Activated naive CD8-positive, alpha-beta T cell (primary cell): ENCODE results near the gene CGB5.
A peak's percentile ranks its signal among the peaks of the same experiment; 100 is the strongest.
"Not testable (repeated sequence)": the region's sequence is repeated elsewhere in the genome, so short reads cannot be mapped to it uniquely, and the experiment has no call there.

ENCODE experiments used
- H3K27ac Mint-ChIP-seq: one replicate; pipeline ENCODE4 v1.8.0; 2021; ENCODE audit warnings: mixed read lengths
- H3K27me3 Mint-ChIP-seq: one replicate; pipeline ENCODE4 v1.8.0; 2021; ENCODE audit warnings: mixed read lengths
- H3K36me3 Mint-ChIP-seq: one replicate; pipeline ENCODE4 v1.8.0; 2021; ENCODE audit warnings: mixed read lengths
- H3K4me1 Mint-ChIP-seq: one replicate; pipeline ENCODE4 v1.8.0; 2021; ENCODE audit warnings: low read depth, mixed read lengths
- H3K4me3 Mint-ChIP-seq: one replicate; pipeline ENCODE4 v1.8.0; 2021; ENCODE audit warnings: mild to moderate bottlenecking, mixed read lengths
- H3K9me3 Mint-ChIP-seq: one replicate; pipeline ENCODE4 v1.8.0; 2021; ENCODE audit warnings: low read depth, mixed read lengths

CGB5 gene

GRCh38 chr19:49017666-49018351, 25.8 kb upstream of the CGB5 start:
- Mint-ChIP-seq H3K36me3 (peaks cover 2% of the 10 kb centered on the region), H3K27ac (no peak overlapping the region), H3K27me3 (no peaks in the 10 kb centered on the region), H3K9me3 (no peaks in the 10 kb centered on the region), H3K4me1 (peaks cover 13% of the 10 kb centered on the region), H3K4me3 (peak overlapping the region; percentile 87)

DNA sequence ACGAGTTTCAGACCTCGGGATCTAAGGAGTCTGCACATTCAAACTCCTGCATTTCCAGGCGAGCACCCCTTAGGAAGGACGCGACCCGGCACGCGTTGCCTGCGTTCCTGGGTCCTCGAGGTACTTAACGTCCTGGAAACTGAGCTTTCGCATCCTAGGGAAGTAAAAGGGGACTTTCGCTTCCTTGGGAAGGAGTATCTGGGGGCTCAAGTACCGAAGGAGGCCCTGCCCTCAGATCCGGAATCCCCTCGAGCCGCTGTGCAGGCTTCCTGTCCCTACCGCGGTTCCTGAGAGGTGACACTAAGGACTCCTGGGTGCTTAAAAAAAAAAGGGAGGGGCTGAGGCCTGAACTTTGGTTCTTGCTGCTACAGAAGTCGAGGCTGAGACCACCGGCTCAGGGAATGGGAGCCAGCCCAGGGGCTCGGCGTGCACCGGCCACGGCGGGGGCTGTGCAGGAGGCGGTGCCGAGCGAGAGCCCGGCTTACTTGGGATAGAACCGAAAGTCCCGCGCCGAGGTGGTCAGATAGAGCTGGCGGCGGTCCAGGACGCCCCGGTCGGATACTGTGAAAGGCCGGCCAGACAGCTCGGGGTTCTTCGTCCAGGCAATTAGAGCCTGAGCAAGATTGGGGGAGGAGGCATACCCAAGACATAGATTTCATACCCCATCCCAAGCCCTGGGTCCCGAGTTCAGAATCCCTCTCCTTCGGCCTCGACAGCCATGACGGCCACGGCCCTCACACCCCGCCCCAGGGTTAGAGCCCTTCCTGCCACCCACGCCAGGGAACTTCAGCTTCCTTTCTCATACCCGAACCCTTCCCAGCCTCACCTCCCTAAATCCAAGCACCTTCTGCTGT, 25.0 kb upstream of the CGB5 start:
- peak overlapping the region; percentile 58 for H3K27ac Mint-ChIP-seq
- peak overlapping the region; percentile 87 for H3K4me3 Mint-ChIP-seq
- peaks cover 13% of the 10 kb centered on the region for H3K4me1 Mint-ChIP-seq
- not testable (repeated sequence) for H3K27me3 Mint-ChIP-seq, H3K36me3 Mint-ChIP-seq, H3K9me3 Mint-ChIP-seq

DNA sequence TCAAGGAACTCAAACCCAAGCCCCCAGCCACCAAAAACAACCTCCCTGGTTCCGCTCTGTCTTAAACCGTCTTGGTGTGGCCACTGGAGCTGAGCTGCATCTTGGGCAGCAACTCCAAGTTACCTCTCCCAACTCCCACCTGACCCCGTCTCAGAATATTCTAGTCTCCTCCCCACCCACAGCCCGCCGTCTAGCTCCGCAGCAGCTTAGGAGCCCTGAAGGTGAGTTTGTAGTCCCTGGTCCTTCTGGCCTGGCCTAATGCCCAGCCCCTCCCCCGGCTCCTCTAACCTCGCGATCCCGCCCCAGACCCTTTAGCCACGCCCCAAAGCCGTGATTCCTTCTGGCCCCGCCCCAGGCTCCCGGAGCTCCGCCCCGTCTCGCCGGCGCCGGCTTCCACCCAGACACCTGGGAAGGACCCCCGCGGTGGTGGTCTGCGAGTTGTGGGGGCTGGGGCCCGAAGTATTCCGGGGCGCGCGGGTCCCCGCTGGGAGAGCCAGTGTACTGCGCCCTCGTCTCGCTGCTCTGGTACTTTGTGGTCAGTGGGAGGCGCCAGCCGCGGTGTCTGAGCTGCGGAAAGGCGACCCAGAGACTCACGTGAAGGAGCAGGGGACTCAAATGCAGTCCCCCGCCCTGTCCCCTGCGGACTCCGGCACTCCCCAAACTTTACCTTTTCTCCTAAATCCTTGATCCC, 24.3 kb upstream of the CGB5 start:
- peak overlapping the region; percentile 58 for H3K27ac Mint-ChIP-seq

GRCh38 chr19:49020342-49020741, 23.3 kb upstream of the CGB5 start:
- Mint-ChIP-seq H3K4me1 (peaks cover 13% of the 10 kb centered on the region), H3K9me3 (no peaks in the 10 kb centered on the region), H3K4me3 (no peak overlapping the region), H3K36me3 (peaks cover 2% of the 10 kb centered on the region), H3K27me3 (no peaks in the 10 kb centered on the region), H3K27ac (no peak overlapping the region)

More for the DNA sequence above, 24.3 kb upstream of the CGB5 start:
- Mint-ChIP-seq H3K27me3 (no peaks in the 10 kb centered on the region), H3K4me3 (peak overlapping the region; percentile 87), H3K9me3 (no peaks in the 10 kb centered on the region), H3K36me3 (peaks cover 2% of the 10 kb centered on the region), H3K4me1 (peaks cover 13% of the 10 kb centered on the region)

DNA sequence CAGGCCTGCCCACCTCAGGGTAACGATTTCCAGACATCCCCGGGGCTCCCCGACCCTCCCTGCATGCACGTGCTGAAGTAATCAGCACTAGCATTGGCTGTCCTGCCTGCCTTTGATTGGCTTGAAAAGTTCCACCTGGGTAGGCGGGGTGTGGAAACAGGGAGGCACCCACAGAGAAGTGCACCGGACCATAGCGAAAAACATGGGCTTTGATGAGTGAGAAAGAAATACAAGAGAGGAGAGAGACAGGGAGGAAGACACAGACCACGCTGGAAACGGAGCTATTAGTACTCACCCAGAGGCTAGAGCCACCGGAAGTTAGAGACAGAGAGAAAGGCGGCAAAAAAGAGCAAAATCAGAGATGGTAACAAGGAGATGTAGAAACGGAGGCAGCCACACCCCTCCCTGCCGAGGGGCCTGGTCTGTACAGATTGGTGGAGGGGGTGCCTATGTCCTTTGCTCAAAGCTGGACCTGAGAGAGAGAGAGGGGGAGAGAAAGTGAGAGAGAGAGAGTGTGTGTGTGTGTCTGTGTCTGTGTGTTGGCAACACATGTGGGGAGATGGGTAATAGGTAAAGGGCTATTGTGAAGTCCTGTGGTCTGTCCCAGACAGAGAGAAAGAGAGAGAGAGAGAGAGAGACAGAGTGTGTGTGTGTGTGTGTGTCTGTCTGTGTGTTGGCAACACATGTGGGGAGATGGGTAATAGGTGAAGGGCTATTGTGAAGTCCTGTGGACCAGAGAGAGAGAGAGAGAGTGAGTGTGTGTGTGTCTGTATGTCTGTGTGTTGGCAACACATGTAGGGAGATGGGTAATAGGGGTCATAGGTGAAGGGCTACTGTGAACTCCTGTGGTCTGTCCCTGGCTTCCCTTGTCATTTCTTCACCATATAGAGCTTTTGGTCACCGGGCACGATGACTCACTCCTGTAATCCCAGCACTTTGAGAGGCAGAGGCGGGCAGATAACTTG, 22.4 kb upstream of the CGB5 start:
- H3K4me3 Mint-ChIP-seq, result peak overlapping the region; percentile 24
- no peaks in the 10 kb centered on the region for H3K36me3 Mint-ChIP-seq
- H3K27ac Mint-ChIP-seq, result no peak overlapping the region

DNA sequence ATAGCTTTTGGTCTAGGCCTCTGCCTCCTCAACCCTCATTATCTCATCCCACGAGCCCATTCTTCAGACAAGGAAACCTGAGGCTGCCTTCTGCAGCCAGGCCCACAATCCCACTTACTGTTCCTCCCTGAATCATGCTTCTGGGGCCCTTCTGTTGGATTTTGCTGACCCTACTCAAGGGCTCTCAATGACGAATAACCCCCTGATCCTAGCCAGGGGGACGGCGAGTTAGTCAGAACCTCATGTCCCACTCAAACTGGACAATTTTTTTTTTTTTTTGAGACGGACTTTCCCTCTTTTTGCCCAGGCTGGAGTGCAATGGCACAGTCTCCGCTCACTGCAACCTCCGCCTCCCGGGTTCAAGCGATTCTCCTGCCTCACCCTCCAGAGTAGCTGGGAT, 21.5 kb upstream of the CGB5 start:
- Mint-ChIP-seq H3K4me3 (no peak overlapping the region), H3K4me1 (peaks cover 13% of the 10 kb centered on the region), H3K36me3 (no peaks in the 10 kb centered on the region), H3K27me3 (no peaks in the 10 kb centered on the region), H3K27ac (no peak overlapping the region), H3K9me3 (no peaks in the 10 kb centered on the region)

More for the DNA sequence above, 22.4 kb upstream of the CGB5 start:
- Mint-ChIP-seq H3K9me3 (no peaks in the 10 kb centered on the region), H3K27me3 (no peaks in the 10 kb centered on the region), H3K4me1 (peaks cover 13% of the 10 kb centered on the region)

- H3K36me3 Mint-ChIP-seq, H3K27me3 Mint-ChIP-seq, H3K9me3 Mint-ChIP-seq, H3K27ac Mint-ChIP-seq, H3K4me3 Mint-ChIP-seq, H3K4me1 Mint-ChIP-seq: not testable (repeated sequence)
Measured at GRCh38 chr19:49024233-49024632, 19.4 kb upstream of the CGB5 start, which contains the start of gene CGB3. Gene CGB3, minus strand, starts transcription at chr19:49024333. Its CDS starts 362 bp downstream, at chr19:49023971.

- not testable (repeated sequence) for H3K9me3 Mint-ChIP-seq, H3K27ac Mint-ChIP-seq, H3K36me3 Mint-ChIP-seq, H3K4me1 Mint-ChIP-seq, H3K4me3 Mint-ChIP-seq, H3K27me3 Mint-ChIP-seq
Measured at GRCh38 chr19:49025088-49025487, 18.6 kb upstream of the CGB5 start.

- H3K4me3 Mint-ChIP-seq, H3K9me3 Mint-ChIP-seq, H3K36me3 Mint-ChIP-seq, H3K27me3 Mint-ChIP-seq, H3K4me1 Mint-ChIP-seq, H3K27ac Mint-ChIP-seq: not testable (repeated sequence)
Measured at GRCh38 chr19:49025599-49025998, 18.0 kb upstream of the CGB5 start.

- not testable (repeated sequence) for H3K36me3 Mint-ChIP-seq, H3K27me3 Mint-ChIP-seq, H3K9me3 Mint-ChIP-seq, H3K27ac Mint-ChIP-seq, H3K4me3 Mint-ChIP-seq, H3K4me1 Mint-ChIP-seq
Measured at GRCh38 chr19:49028686-49029085, 15.0 kb upstream of the CGB5 start.

- H3K36me3 Mint-ChIP-seq, H3K4me3 Mint-ChIP-seq, H3K27ac Mint-ChIP-seq, H3K27me3 Mint-ChIP-seq, H3K4me1 Mint-ChIP-seq, H3K9me3 Mint-ChIP-seq: not testable (repeated sequence)
Measured at GRCh38 chr19:49029749-49030148, 13.9 kb upstream of the CGB5 start.

GRCh38 chr19:49030323-49030722, 13.3 kb upstream of the CGB5 start:
- not testable (repeated sequence) for H3K9me3 Mint-ChIP-seq, H3K36me3 Mint-ChIP-seq, H3K27me3 Mint-ChIP-seq, H3K4me1 Mint-ChIP-seq, H3K4me3 Mint-ChIP-seq, H3K27ac Mint-ChIP-seq

DNA sequence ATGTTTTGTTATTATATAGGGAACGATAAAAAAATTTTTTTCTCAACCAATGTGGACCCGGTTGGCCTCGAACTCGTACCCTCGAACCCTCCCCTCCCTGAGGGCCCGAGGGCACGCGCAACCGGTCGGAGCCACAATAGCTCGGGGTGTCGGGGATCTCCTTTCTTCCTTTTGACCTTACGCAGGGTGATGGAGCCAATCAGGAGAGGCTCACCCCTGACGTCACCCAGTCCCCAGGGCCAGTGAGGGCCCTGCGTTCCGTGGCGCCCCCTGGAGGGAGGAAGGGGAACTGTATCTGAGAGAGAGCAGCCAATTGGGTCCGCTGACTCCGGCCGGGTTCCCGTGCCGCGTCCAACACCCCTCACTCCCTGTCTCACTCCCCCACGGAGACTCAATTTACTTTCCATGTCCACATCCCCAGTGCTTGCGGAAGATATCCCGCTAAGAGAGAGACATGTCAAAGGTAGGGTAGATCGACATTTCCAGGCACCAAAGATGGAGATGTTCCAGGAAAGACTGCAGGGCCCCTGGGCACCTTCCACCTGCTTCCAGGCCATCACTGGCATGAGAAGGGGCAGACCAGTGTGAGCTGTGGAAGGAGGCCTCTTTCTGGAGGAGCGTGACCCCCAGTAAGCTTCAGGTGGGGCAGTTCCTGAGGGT, 11.9 kb upstream of the CGB5 start, which contains the start of gene CGB2:
CGB2 (plus strand) TSS at position 249 of the 660 bp plus-strand sequence; CDS start at position 455, 206 bp downstream.
- not testable (repeated sequence) for H3K4me3 Mint-ChIP-seq, H3K27me3 Mint-ChIP-seq, H3K4me1 Mint-ChIP-seq, H3K36me3 Mint-ChIP-seq, H3K27ac Mint-ChIP-seq, H3K9me3 Mint-ChIP-seq

DNA sequence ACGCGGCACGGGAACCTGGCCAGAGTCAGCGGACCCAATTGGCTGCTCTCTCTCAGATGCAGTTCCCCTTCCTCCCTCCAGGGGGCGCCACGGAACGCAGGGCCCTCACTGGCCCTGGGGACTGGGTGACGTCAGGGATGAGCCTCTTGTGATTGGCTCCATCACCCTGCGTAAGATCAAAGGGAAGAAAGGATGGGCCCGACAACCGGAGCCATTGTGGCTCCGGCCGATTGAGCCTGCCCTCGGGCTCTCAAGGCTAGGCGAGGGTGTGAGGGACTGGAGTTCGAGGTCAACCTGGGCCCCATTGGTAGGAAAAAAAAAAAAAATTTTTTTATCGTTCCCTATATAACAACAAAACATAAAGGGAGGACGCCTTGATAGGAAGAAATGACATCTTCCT, 6.8 kb upstream of the CGB5 start, which contains the start of gene CGB1:
CGB1 (minus strand) TSS at position 81 of the 400 bp plus-strand sequence. CDS start 184 bp downstream, outside the sequence.
- H3K27ac Mint-ChIP-seq, H3K27me3 Mint-ChIP-seq, H3K4me3 Mint-ChIP-seq, H3K36me3 Mint-ChIP-seq, H3K4me1 Mint-ChIP-seq, H3K9me3 Mint-ChIP-seq: not testable (repeated sequence)
